HTERT RPE-1 (cell line): ENCODE results near the gene NDST3.

Experiments
- in situ Hi-C: fragments of 300-500 bp; cut with MboI; formaldehyde crosslinking; loops from 4 replicates; pipeline ENCODE4 v1.14.3; 2020; ENCODE audit warnings: low sequenced_read_pairs

Gene NDST3

DNA sequence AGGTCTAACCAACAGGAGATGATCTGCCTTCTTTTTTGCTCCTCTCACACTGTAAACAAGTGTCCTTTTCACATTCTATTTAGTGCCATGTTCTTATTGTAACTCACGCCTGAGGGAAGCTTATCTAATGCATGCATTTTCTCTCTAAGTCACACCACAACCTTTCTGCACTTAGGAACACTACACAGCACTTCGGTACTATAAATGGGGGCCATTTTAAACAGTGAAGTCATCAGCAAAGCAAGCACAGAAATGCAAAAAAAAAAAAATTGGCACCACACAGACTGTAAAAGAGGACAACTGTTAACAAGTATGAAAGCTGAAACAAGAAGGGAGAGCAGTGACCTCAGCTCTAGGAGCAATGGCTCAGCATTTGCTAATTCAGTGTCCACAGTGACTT lies 273.4 kb downstream of the NDST3 start:
- in situ Hi-C loops = no loop called here
